Measurements from ENCODE around the gene RASL12.
"Not testable (repeated sequence)": the region's sequence is repeated elsewhere in the genome, so short reads cannot be mapped to it uniquely, and the experiment has no call there.

The RASL12 gene

DNA sequence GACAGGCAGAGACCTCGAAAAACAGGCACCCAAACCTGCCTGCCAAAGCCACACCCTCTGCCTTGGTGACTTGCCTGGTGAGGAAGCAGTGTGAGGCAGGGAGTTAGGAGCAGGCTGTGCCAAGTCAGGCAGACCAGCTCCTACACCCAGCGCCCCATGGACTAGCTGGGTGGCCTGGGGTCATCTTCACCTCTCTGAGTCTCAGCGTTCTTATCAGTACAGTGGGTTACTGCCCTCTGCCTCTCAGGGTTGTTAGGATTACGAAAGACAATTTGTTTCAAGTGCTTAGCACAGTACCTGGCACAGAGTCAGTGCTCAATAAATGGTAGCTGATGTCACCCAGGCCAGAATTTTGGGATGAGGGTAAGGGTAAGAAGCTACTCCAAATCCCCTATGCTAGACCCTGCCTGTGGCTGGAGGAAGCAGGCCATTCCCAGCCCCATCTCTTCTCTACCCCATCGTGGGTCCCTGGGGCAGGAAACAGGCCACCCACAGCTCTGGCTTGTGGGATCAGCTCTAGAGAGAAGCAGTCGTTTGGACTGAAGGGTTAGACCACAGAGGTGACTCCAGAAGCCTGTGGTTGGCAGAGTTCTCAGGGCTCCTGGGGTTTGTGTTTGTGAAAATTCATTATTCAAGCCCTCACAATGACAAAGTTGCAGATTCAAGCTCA lies 12.5 kb downstream of the RASL12 start:
- Histone ChIP-seq H3K27me3 (ENCODE audit: control insufficient read depth, insufficient read depth, low read length) (no peaks in the 10 kb centered on the region), H3K36me3 (ENCODE audit: control insufficient read depth, insufficient read depth, low read length) (peaks cover 12% of the 10 kb centered on the region), H3K4me3 (ENCODE audit: low read length) (no peak overlapping the region), H3K4me1 (ENCODE audit: control insufficient read depth, insufficient read depth, low read length) (no peaks in the 10 kb centered on the region), H3K27ac (ENCODE audit: low read depth, low read length) (no peak overlapping the region), H3K9ac (ENCODE audit: low read length) (no peak overlapping the region)

- no peak overlapping the region for H3K4me3 ChIP-seq (ENCODE audit: low read length)
- H3K27ac ChIP-seq (ENCODE audit: low read depth, low read length): no peak overlapping the region
- no peak overlapping the region for H3K9ac ChIP-seq (ENCODE audit: low read length)
- H3K27me3 ChIP-seq (ENCODE audit: control insufficient read depth, insufficient read depth, low read length): no peaks in the 10 kb centered on the region
- no peaks in the 10 kb centered on the region for H3K4me1 ChIP-seq (ENCODE audit: control insufficient read depth, insufficient read depth, low read length)
- peaks cover 12% of the 10 kb centered on the region for H3K36me3 ChIP-seq (ENCODE audit: control insufficient read depth, insufficient read depth, low read length)
These were observed 13.2 kb downstream of the RASL12 start for GRCh38 chr15:65054333-65055200.

DNA sequence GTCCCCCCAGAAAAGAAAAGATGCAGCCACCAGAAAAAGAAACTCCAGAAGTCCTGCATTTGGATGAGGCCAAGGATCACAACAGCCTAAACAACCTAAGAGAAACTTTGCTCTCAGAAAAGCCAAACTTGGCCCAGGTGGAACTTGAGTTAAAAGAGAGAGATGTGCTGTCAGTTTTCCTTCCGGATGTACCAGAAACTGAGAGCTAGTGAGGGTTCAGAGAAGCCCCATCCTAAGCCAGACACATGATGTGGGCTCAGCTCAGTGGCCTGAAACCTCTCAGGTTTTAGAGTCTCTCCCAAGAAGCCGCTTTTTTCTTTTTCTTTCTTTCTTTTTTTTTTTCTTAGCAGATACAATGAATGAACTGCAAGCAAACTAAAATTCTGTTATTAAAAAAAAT lies 14.8 kb downstream of the RASL12 start:
- no peaks in the 10 kb centered on the region for H3K4me1 ChIP-seq (ENCODE audit: control insufficient read depth, insufficient read depth, low read length)
- no peaks in the 10 kb centered on the region for H3K27me3 ChIP-seq (ENCODE audit: control insufficient read depth, insufficient read depth, low read length)
- H3K9ac ChIP-seq (ENCODE audit: low read length): no peak overlapping the region
- no peak overlapping the region for H3K27ac ChIP-seq (ENCODE audit: low read depth, low read length)
- no peak overlapping the region for H3K4me3 ChIP-seq (ENCODE audit: low read length)
- H3K36me3 ChIP-seq (ENCODE audit: control insufficient read depth, insufficient read depth, low read length): peaks cover 5% of the 10 kb centered on the region

DNA sequence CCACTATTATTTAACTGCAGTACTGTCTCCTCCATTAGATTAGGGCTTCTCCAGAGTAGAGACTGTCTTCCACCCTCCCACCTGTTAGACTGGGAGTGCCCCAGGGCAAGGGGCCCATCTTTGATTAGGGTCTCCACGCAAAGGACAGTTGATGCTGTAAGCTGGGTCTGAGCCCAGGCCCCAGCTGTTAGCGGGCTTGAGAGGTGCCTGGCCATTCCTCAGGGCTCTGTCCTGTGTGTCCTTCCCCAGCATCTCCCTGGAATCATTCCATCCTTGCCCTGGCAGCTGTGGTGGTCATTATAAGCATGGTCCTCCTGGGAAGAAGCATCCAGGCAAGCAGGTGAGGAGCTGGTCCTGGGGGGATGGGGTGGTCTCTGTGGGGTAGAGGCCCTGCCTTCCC lies 16.5 kb downstream of the RASL12 start:
- peaks cover 5% of the 10 kb centered on the region for H3K36me3 ChIP-seq (ENCODE audit: control insufficient read depth, insufficient read depth, low read length)
- H3K4me3 ChIP-seq (ENCODE audit: low read length): no peak overlapping the region
- no peaks in the 10 kb centered on the region for H3K4me1 ChIP-seq (ENCODE audit: control insufficient read depth, insufficient read depth, low read length)
- no peak overlapping the region for H3K9ac ChIP-seq (ENCODE audit: low read length)
- no peak overlapping the region for H3K27ac ChIP-seq (ENCODE audit: low read depth, low read length)
- H3K27me3 ChIP-seq (ENCODE audit: control insufficient read depth, insufficient read depth, low read length): no peaks in the 10 kb centered on the region

DNA sequence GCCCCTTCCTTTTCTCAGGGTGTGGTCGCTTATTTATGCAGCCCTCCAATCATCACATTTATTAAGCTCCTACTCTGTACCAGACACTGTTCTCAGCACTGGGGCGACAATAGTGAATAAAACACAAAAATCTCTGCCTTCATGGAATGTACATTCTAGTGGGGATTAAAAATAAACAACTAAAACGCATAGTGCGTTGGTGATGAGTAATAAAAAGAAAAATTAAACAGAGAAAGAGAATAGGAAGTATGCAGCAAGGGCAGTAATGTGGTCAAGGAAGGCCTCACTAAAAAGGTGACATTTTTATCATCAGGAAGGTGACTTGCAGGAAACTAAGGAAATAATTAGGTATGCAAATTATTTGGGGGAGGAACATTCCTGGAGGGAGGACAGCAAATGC lies 17.5 kb downstream of the RASL12 start:
- no peak overlapping the region for H3K27ac ChIP-seq (ENCODE audit: low read depth, low read length)
- no peaks in the 10 kb centered on the region for H3K27me3 ChIP-seq (ENCODE audit: control insufficient read depth, insufficient read depth, low read length)
- H3K36me3 ChIP-seq (ENCODE audit: control insufficient read depth, insufficient read depth, low read length): peaks cover 5% of the 10 kb centered on the region
- no peaks in the 10 kb centered on the region for H3K4me1 ChIP-seq (ENCODE audit: control insufficient read depth, insufficient read depth, low read length)
- no peak overlapping the region for H3K9ac ChIP-seq (ENCODE audit: low read length)
- no peak overlapping the region for H3K4me3 ChIP-seq (ENCODE audit: low read length)

- H3K4me1 ChIP-seq (ENCODE audit: control insufficient read depth, insufficient read depth, low read length): no peaks in the 10 kb centered on the region
- no peak overlapping the region for H3K9ac ChIP-seq (ENCODE audit: low read length)
- peak overlapping the region; percentile 49 for H3K4me3 ChIP-seq (ENCODE audit: low read length)
- peaks cover 5% of the 10 kb centered on the region for H3K36me3 ChIP-seq (ENCODE audit: control insufficient read depth, insufficient read depth, low read length)
- H3K27ac ChIP-seq (ENCODE audit: low read depth, low read length): no peak overlapping the region
- H3K27me3 ChIP-seq (ENCODE audit: control insufficient read depth, insufficient read depth, low read length): no peaks in the 10 kb centered on the region
These were observed 18.4 kb downstream of the RASL12 start for GRCh38 chr15:65049418-65049840.

DNA sequence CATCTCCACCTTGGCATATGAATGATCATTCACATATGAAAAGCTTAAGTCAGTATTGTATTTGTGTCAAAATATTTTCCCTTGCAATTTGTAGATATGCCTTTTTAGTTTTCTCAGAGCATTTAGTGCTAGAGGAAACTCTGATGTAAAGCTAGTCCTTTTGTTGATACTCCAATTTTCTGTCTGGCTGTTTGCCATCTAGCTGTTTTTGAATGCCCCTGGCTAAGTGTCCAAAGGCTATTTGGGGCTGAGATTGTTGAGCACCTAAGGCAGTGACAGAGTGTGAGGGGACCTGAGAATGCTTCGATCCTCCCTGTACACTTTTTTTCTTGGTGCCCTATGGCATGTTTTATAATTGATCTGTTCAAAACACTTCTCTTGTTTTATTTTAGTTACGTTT lies 19.6 kb downstream of the RASL12 start:
- Histone ChIP-seq H3K9ac (ENCODE audit: low read length) (no peak overlapping the region), H3K36me3 (ENCODE audit: control insufficient read depth, insufficient read depth, low read length) (peaks cover 5% of the 10 kb centered on the region), H3K27me3 (ENCODE audit: control insufficient read depth, insufficient read depth, low read length) (no peaks in the 10 kb centered on the region), H3K4me1 (ENCODE audit: control insufficient read depth, insufficient read depth, low read length) (no peaks in the 10 kb centered on the region), H3K27ac (ENCODE audit: low read depth, low read length) (no peak overlapping the region), H3K4me3 (ENCODE audit: low read length) (no peak overlapping the region)

DNA sequence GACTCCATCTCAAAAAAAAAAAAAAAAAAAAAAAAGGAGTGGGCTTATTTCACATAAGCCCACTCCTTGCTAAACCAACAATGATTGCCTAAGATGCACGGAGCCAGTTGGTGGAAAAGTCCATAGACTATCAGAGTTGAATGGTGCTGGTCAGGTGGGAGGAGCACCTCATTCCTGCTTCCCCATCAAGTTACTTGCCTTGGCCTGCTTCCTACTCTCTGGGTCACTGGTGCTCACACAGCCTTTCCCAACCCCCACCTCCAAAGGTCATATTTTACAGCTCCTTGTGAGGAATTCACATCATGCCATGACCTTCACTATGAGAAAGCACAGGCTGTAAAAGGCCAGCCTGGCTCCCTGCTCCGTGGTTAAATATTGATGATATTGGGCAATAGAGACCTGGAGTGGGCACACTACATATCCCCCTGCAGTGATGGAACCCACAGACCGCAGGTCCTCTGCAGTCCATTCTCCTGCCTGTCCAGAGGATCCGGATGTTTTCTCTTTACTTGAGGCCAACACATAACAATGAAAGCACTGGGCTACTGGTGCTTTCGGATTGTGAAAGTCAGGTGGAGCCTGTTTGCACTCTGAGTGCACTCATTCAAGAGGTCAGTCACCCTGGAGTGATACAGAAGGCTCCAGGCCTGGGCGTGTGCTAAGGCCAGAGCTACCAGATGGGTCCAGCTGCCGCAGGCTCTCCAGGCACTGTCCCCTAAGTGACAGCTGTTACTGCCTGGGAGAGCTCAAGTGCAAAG lies 22.9 kb downstream of the RASL12 start, which contains the start of gene SLC51B:
TSS of gene SLC51B (plus strand) at position 664 of the 758 bp plus-strand sequence. CDS start 4,618 bp downstream, outside the sequence.
- Histone ChIP-seq H3K4me1 (ENCODE audit: control insufficient read depth, insufficient read depth, low read length) (no peaks in the 10 kb centered on the region), H3K27ac (ENCODE audit: low read depth, low read length) (no peak within 1 kb of the TSS), H3K36me3 (ENCODE audit: control insufficient read depth, insufficient read depth, low read length) (no peaks in the 10 kb centered on the region), H3K9ac (ENCODE audit: low read length) (no peak within 1 kb of the TSS), H3K4me3 (ENCODE audit: low read length) (peak within 1 kb of the TSS; percentile 10), H3K27me3 (ENCODE audit: control insufficient read depth, insufficient read depth, low read length) (no peaks in the 10 kb centered on the region)

DNA sequence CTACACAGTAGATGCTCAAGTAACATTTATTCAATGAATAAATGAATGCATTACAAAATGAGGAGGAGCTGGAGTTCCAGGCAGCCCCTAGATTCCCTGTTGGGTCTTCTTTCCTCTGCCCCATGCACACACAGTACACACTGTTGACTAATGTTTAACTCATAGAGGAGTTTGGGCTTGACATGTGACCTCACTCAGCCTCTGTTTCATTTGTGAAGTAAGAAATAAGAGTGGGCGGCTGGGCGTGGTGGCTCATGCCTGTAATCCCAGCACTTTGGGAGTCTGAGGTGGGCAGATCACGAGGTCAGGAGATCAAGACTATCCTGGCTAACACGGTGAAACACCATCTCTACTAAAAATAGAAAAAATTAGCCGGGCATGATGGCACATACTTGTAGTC lies 23.6 kb downstream of the RASL12 start:
- not testable (repeated sequence) for H3K27me3 ChIP-seq (ENCODE audit: control insufficient read depth, insufficient read depth, low read length); H3K36me3 ChIP-seq (ENCODE audit: control insufficient read depth, insufficient read depth, low read length); H3K4me1 ChIP-seq (ENCODE audit: control insufficient read depth, insufficient read depth, low read length); H3K9ac ChIP-seq (ENCODE audit: low read length); H3K27ac ChIP-seq (ENCODE audit: low read depth, low read length)
- peak overlapping the region; percentile 6 for H3K4me3 ChIP-seq (ENCODE audit: low read length)

GRCh38 chr15:65042776-65043327 lies 24.9 kb downstream of the RASL12 start:
- H3K4me3 ChIP-seq (ENCODE audit: low read length): no peak overlapping the region
- H3K4me1 ChIP-seq (ENCODE audit: control insufficient read depth, insufficient read depth, low read length): no peaks in the 10 kb centered on the region
- no peak overlapping the region for H3K27ac ChIP-seq (ENCODE audit: low read depth, low read length)
- no peaks in the 10 kb centered on the region for H3K36me3 ChIP-seq (ENCODE audit: control insufficient read depth, insufficient read depth, low read length)
- H3K9ac ChIP-seq (ENCODE audit: low read length): no peak overlapping the region
- no peaks in the 10 kb centered on the region for H3K27me3 ChIP-seq (ENCODE audit: control insufficient read depth, insufficient read depth, low read length)

GRCh38 chr15:65041787-65042186 lies 26.0 kb downstream of the RASL12 start:
- no peak overlapping the region for H3K9ac ChIP-seq (ENCODE audit: low read length)
- H3K4me1 ChIP-seq (ENCODE audit: control insufficient read depth, insufficient read depth, low read length): no peaks in the 10 kb centered on the region
- no peak overlapping the region for H3K27ac ChIP-seq (ENCODE audit: low read depth, low read length)
- H3K4me3 ChIP-seq (ENCODE audit: low read length): no peak overlapping the region
- H3K36me3 ChIP-seq (ENCODE audit: control insufficient read depth, insufficient read depth, low read length): no peaks in the 10 kb centered on the region
- no peaks in the 10 kb centered on the region for H3K27me3 ChIP-seq (ENCODE audit: control insufficient read depth, insufficient read depth, low read length)

GRCh38 chr15:65040461-65040860 lies 27.3 kb downstream of the RASL12 start:
- Histone ChIP-seq H3K4me1 (ENCODE audit: control insufficient read depth, insufficient read depth, low read length) (no peaks in the 10 kb centered on the region), H3K27ac (ENCODE audit: low read depth, low read length) (no peak overlapping the region), H3K9ac (ENCODE audit: low read length) (no peak overlapping the region), H3K4me3 (ENCODE audit: low read length) (no peak overlapping the region), H3K27me3 (ENCODE audit: control insufficient read depth, insufficient read depth, low read length) (no peaks in the 10 kb centered on the region), H3K36me3 (ENCODE audit: control insufficient read depth, insufficient read depth, low read length) (no peaks in the 10 kb centered on the region)
